ENCODE measurements around the gene CCDC102B.
"Not testable (repeated sequence)": the region's sequence is repeated elsewhere in the genome, so short reads cannot be mapped to it uniquely, and the experiment has no call there.

The CCDC102B gene

DNA sequence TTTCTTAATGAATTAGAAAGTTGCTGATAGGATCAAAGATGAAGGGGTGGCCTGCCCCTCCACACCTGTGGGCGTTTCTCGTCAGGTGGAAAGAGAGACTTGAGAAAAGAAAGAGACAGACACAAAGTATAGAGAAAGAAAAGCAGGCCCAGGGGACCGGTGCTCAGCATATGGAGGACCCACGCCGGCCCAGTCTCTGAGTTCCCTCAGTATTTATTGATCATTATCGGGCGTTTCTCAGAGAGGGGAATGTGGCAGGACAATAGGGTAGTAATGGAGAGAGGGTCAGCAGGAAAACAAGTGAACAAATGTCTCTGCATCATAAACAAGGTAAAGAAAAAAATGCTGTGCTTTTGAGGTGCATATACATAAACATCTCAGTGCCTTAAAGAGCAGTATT lies 144.3 kb downstream of the CCDC102B start:
- no peak for DNase-seq (ENCODE audit: extremely low read depth, insufficient read length)
- Histone ChIP-seq H3K36me3 (ENCODE audit: control insufficient read depth, insufficient read depth, low read length) (no peaks in the 10 kb centered on the region), H3K27me3 (replicated peaks; ENCODE audit: control insufficient read depth, insufficient read depth, low read length) (no peaks in the 10 kb centered on the region), H3K4me3 (replicated peaks; ENCODE audit: low read depth, low read length) (no peak overlapping the region)
- TF ChIP-seq, protein P1, sequence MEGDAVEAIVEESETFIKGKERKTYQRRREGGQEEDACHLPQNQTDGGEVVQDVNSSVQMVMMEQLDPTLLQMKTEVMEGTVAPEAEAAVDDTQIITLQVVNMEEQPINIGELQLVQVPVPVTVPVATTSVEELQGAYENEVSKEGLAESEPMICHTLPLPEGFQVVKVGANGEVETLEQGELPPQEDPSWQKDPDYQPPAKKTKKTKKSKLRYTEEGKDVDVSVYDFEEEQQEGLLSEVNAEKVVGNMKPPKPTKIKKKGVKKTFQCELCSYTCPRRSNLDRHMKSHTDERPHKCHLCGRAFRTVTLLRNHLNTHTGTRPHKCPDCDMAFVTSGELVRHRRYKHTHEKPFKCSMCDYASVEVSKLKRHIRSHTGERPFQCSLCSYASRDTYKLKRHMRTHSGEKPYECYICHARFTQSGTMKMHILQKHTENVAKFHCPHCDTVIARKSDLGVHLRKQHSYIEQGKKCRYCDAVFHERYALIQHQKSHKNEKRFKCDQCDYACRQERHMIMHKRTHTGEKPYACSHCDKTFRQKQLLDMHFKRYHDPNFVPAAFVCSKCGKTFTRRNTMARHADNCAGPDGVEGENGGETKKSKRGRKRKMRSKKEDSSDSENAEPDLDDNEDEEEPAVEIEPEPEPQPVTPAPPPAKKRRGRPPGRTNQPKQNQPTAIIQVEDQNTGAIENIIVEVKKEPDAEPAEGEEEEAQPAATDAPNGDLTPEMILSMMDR (IDR thresholded peaks at IDR 0.05; ENCODE audit: insufficient read depth, low read length, poor library complexity, severe bottlenecking): no peak

DNA sequence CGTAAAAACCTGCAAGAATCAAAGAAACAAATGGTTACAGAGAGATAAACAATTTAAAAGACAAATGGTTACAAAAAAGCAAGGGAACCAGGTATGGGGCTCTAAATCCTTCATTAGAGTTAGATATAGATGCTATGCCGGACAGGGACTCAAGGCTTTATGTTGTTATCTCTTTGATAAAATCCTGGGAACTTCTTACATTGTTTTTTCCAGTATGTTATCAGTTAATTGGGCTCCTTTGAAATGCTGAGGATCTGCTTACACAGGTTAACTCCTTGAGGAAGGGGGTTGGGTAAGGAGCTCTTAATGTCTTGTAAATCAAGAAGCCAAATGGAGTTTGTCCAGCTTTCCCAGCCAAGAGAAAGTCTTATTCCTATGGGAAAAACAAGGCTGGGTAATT lies 146.0 kb downstream of the CCDC102B start:
- not testable (repeated sequence) for H3K4me3 ChIP-seq (replicated peaks; ENCODE audit: low read depth, low read length); H3K36me3 ChIP-seq (ENCODE audit: control insufficient read depth, insufficient read depth, low read length); H3K27me3 ChIP-seq (replicated peaks; ENCODE audit: control insufficient read depth, insufficient read depth, low read length); DNase-seq (ENCODE audit: extremely low read depth, insufficient read length)

DNA sequence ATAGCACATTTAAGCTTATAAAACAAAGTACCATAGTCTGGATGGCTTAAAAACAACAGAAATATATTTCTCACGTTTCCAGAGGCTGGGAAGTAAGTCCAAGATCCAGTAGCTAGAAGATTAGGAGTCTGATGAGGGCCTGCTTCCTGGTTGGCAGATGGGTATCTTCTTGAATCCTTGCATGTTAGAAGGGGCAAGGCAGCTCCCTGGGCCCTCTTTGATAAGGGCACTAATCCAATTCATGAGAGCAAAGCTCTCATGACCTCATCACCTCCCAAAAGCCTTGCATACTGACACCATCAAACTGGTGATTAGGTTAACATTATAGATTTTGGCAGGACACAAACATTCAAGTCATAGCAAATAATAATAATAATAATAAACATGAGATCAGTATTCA lies 146.4 kb downstream of the CCDC102B start:
- Histone ChIP-seq H3K36me3 (ENCODE audit: control insufficient read depth, insufficient read depth, low read length) (no peaks in the 10 kb centered on the region), H3K4me3 (replicated peaks; ENCODE audit: low read depth, low read length) (no peak overlapping the region), H3K27me3 (replicated peaks; ENCODE audit: control insufficient read depth, insufficient read depth, low read length) (no peaks in the 10 kb centered on the region)
- no peak for DNase-seq (ENCODE audit: extremely low read depth, insufficient read length)
- TF ChIP-seq, protein P1 (IDR thresholded peaks at IDR 0.05; ENCODE audit: insufficient read depth, low read length, poor library complexity, severe bottlenecking): no peak

DNA sequence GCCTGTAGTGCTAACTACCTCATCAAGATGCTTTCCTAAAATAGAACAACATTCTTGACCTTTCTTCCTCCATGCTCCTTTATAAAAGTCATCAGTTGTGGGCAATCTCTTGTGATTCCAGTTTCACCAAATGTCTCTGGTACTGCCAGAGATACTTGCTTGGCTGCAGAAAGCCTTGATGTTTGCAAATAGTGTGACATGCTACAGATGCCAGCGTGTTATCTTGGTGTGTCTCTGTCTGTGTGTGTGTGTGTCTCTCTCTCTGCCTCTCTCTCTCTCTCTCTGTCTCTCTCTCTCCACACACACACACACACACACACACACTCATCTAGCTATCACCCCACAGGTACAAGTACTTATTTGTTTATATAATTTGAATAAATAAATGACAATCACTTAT lies 146.9 kb downstream of the CCDC102B start:
- no peak overlapping the region for H3K4me3 ChIP-seq (replicated peaks; ENCODE audit: low read depth, low read length)
- no peaks in the 10 kb centered on the region for H3K27me3 ChIP-seq (replicated peaks; ENCODE audit: control insufficient read depth, insufficient read depth, low read length)
- TF ChIP-seq, protein P1 (IDR thresholded peaks at IDR 0.05; ENCODE audit: insufficient read depth, low read length, poor library complexity, severe bottlenecking): no peak
- no peaks in the 10 kb centered on the region for H3K36me3 ChIP-seq (ENCODE audit: control insufficient read depth, insufficient read depth, low read length)
- DNase-seq (ENCODE audit: extremely low read depth, insufficient read length): no peak

DNA sequence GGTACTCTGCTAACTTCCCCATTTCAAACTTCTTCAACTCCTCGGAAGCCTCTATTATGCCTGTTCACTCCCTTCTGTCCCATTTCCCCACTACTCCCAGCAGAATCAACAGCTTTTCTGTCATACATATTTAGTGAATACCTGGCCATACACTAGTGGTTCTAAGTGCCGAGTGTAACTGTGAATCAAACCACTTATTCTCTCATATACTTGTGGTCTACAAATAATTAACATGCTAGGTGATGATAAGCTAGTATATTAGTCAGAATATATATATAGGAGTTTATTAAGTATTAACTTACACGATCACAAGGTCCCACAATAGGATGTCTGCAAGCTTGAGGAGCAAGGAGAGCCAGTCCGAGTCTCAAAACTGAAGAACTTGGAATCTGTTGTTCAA lies 150.7 kb downstream of the CCDC102B start:
- Histone ChIP-seq H3K27me3 (replicated peaks; ENCODE audit: control insufficient read depth, insufficient read depth, low read length) (no peaks in the 10 kb centered on the region), H3K36me3 (ENCODE audit: control insufficient read depth, insufficient read depth, low read length) (no peaks in the 10 kb centered on the region), H3K4me3 (replicated peaks; ENCODE audit: low read depth, low read length) (no peak overlapping the region)
- DNase-seq (ENCODE audit: extremely low read depth, insufficient read length): no peak
- TF ChIP-seq, protein P1 (IDR thresholded peaks at IDR 0.05; ENCODE audit: insufficient read depth, low read length, poor library complexity, severe bottlenecking): no peak

DNA sequence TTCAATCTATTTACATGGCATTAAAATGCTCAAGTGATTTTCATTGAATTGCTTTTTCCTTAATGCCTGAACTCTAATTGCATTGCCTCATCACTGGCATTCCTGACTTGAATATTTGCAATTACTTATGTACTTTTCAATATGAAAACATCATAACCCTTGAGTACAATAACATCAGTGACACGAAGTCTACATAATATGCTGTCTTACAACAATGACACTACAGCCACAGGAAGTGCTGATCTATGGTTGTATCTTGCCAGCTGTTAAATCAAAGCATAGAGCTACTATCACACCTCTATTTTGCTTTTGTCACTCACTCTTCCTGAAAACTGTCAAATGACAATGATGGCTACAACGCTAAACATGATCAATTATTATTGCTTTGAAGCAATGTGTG lies 156.9 kb downstream of the CCDC102B start:
- Histone ChIP-seq H3K27me3 (replicated peaks; ENCODE audit: control insufficient read depth, insufficient read depth, low read length) (no peaks in the 10 kb centered on the region), H3K36me3 (ENCODE audit: control insufficient read depth, insufficient read depth, low read length) (no peaks in the 10 kb centered on the region), H3K4me3 (replicated peaks; ENCODE audit: low read depth, low read length) (no peak overlapping the region)
- DNase-seq (ENCODE audit: extremely low read depth, insufficient read length): no peak
- TF ChIP-seq, protein P1 (IDR thresholded peaks at IDR 0.05; ENCODE audit: insufficient read depth, low read length, poor library complexity, severe bottlenecking): no peak
